GM12878 (cell line): Measurements from ENCODE around the gene ARL3. TPM values are rescaled to one million over a fixed set of nuclear protein-coding genes. Genes with fewer than 3 reads are reported as not detected.

Source experiments
- EP300 ChIP-seq, 2 experiments: fragments of 150-350 bp in 1 of 2; IDR thresholded peaks; 2 replicates each; pipeline ENCODE4 v1.6.1; 2011 to 2012; ENCODE audit warnings: low read depth in 2 of 2, low read length in 2 of 2, borderline replicate concordance in 1 of 2, improper control_type of control experiment in 1 of 2, inconsistent platforms in 1 of 2; ENCODE audit not compliant: control insufficient read depth in 1 of 2
- GATAD2B ChIP-seq: fragments of 450-650 bp; conservative IDR thresholded peaks from 2 replicates; pipeline ENCODE4 v1.6.1; 2017; ENCODE audit warnings: low read depth, mild to moderate bottlenecking, moderate library complexity
- HCFC1 ChIP-seq: fragments of 150-350 bp; IDR thresholded peaks from 2 replicates; pipeline ENCODE4 v1.6.1; 2014; ENCODE audit warnings: low read length
- HDGF ChIP-seq: fragments of 450-650 bp; IDR thresholded peaks from 2 replicates; pipeline ENCODE4 v1.6.1; 2016; ENCODE audit warnings: antibody characterized with exemption
- MTA2 ChIP-seq: fragments of 450-650 bp; IDR thresholded peaks from 2 replicates; pipeline ENCODE4 v1.6.1; 2016; ENCODE audit warnings: low read depth, mild to moderate bottlenecking, moderate library complexity
- MXI1 ChIP-seq: fragments of 150-350 bp; IDR thresholded peaks from 2 replicates; pipeline ENCODE4 v1.6.1; 2011; ENCODE audit warnings: low read depth, mild to moderate bottlenecking, inconsistent platforms, low read length, improper control_type of control experiment
- MYC ChIP-seq: IDR thresholded peaks from 2 replicates; pipeline ENCODE4 v1.6.1; 2011; ENCODE audit warnings: mild to moderate bottlenecking, low read length, moderate library complexity, inconsistent platforms; ENCODE audit not compliant: insufficient read depth, insufficient replicate concordance, insufficient read length, severe bottlenecking
- RAD51 ChIP-seq: fragments of 450-650 bp; IDR thresholded peaks from 2 replicates; pipeline ENCODE4 v1.6.1; 2016; ENCODE audit warnings: moderate library complexity, mild to moderate bottlenecking, inconsistent platforms
- TCF3 ChIP-seq: IDR thresholded peaks from 2 replicates; pipeline ENCODE4 v1.6.1; 2012; ENCODE audit warnings: low read depth, mild to moderate bottlenecking, low read length, borderline replicate concordance; ENCODE audit not compliant: insufficient read depth
- ZBED1 ChIP-seq: IDR thresholded peaks from 2 replicates; pipeline ENCODE4 v1.6.1; 2016; ENCODE audit warnings: borderline replicate concordance
- ZNF274 ChIP-seq: IDR thresholded peaks from one replicate; pipeline ENCODE4 v1.8.0; 2011; ENCODE audit not compliant: insufficient read length, insufficient read depth
- polyA plus RNA-seq, 11 experiments: library from polyadenylated mRNA; depleted of rRNA in 4 of 11; unstranded in 6 of 11; stranded (reverse) in 5 of 11; fragments of >200 nt; fragmentation: Nextera tagmentation in 4 of 11; fragmentation: Illumina TruSeq in 1 of 11; extraction: Ambion mirVana in 4 of 11; extraction: Trizol in 1 of 11; gene quantifications; 1 replicate in 1 of 11; 2 replicates in 10 of 11; pipeline versions ENCODE4 v1.2.1 to v1.2.3, GENCODE V29; 2011 to 2016; ENCODE audit warnings: inconsistent platforms in 2 of 11, missing spikeins in 2 of 11, low read depth in 1 of 11
- total RNA-seq, 4 experiments: library from RNA; depleted of rRNA in 3 of 4; stranded (reverse); fragments of >200 nt in 3 of 4; fragmentation: Illumina TruSeq in 1 of 4; extraction: Trizol in 1 of 4; gene quantifications; 2 replicates each; pipeline versions ENCODE4 v1.2.1 to v1.2.3, GENCODE V29; 2013 to 2021
- TF ChIP-seq, protein P1 (sequence below): fragments of 450-650 bp; IDR thresholded peaks from 2 replicates; pipeline ENCODE4 v1.6.1; 2016; ENCODE audit warnings: mild to moderate bottlenecking, moderate library complexity, borderline replicate concordance
- TF ChIP-seq, protein P2 (sequence below): IDR thresholded peaks from 2 replicates; pipeline ENCODE4 v1.6.1; 2011; ENCODE audit warnings: borderline replicate concordance, low read depth, mild to moderate bottlenecking, moderate library complexity, mixed read lengths, low read length; ENCODE audit not compliant: insufficient read depth; ENCODE audit errors: extremely low read length
- TF ChIP-seq, protein P3 (sequence below): IDR thresholded peaks from 2 replicates; pipeline ENCODE4 v1.6.1; 2011; ENCODE audit warnings: borderline replicate concordance, low read depth, mild to moderate bottlenecking, moderate library complexity, low read length; ENCODE audit not compliant: insufficient read depth, poor library complexity, severe bottlenecking
- TF ChIP-seq, protein P4 (sequence below): fragments of 450-650 bp; IDR thresholded peaks from 2 replicates; pipeline ENCODE4 v1.6.1; 2017; ENCODE audit warnings: borderline replicate concordance
- TF ChIP-seq, protein P5 (sequence below): fragments of 450-650 bp; formaldehyde crosslinking; IDR thresholded peaks from 2 replicates; pipeline ENCODE4 v1.4.0; 2020; ENCODE audit warnings: mild to moderate bottlenecking, moderate library complexity

The ARL3 gene
- total and polyA plus RNA-seq, 10 of the 15 experiments (the other 5 are each of a cell fraction or from before 2014, with no cell fraction given) = 4.9 to 26.1 (median 11.0) TPM

DNA sequence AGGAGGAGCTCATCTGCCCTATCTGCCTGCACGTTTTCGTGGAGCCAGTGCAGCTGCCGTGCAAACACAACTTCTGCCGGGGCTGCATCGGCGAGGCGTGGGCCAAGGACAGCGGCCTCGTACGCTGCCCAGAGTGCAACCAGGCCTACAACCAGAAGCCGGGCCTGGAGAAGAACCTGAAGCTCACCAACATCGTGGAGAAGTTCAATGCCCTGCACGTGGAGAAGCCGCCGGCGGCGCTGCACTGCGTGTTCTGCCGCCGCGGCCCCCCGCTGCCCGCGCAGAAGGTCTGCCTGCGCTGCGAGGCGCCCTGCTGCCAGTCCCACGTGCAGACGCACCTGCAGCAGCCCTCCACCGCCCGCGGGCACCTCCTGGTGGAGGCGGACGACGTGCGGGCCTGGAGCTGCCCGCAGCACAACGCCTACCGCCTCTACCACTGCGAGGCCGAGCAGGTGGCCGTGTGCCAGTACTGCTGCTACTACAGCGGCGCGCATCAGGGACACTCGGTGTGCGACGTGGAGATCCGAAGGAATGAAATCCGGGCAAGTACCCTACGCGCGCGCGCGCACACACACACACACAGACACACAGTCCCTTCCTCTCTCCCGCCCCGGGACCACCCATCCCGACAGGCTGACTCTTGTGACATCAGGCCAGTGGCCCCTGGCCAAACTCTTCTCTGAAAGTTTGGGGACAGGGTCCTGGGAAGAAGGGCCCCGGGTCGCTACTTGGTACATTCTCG is 69.4 kb downstream of the ARL3 start (continued):
- TF ChIP-seq, protein P1, sequence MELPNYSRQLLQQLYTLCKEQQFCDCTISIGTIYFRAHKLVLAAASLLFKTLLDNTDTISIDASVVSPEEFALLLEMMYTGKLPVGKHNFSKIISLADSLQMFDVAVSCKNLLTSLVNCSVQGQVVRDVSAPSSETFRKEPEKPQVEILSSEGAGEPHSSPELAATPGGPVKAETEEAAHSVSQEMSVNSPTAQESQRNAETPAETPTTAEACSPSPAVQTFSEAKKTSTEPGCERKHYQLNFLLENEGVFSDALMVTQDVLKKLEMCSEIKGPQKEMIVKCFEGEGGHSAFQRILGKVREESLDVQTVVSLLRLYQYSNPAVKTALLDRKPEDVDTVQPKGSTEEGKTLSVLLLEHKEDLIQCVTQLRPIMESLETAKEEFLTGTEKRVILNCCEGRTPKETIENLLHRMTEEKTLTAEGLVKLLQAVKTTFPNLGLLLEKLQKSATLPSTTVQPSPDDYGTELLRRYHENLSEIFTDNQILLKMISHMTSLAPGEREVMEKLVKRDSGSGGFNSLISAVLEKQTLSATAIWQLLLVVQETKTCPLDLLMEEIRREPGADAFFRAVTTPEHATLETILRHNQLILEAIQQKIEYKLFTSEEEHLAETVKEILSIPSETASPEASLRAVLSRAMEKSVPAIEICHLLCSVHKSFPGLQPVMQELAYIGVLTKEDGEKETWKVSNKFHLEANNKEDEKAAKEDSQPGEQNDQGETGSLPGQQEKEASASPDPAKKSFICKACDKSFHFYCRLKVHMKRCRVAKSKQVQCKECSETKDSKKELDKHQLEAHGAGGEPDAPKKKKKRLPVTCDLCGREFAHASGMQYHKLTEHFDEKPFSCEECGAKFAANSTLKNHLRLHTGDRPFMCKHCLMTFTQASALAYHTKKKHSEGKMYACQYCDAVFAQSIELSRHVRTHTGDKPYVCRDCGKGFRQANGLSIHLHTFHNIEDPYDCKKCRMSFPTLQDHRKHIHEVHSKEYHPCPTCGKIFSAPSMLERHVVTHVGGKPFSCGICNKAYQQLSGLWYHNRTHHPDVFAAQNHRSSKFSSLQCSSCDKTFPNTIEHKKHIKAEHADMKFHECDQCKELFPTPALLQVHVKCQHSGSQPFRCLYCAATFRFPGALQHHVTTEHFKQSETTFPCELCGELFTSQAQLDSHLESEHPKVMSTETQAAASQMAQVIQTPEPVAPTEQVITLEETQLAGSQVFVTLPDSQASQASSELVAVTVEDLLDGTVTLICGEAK = no peak
- TF ChIP-seq TCF3 = peak; percentile 92
- no peak for TF ChIP-seq RAD51
- peak; percentile 13; the same call in 1 of the 2 replicates for TF ChIP-seq HCFC1
- TF ChIP-seq EP300 (IDR thresholded peaks at IDR 0.05; ENCODE audit: borderline replicate concordance in 1 of 2, control insufficient read depth in 1 of 2, low read depth in 2 of 2, low read length in 2 of 2) = 0 out of 4 replicates have a peak, but pooled peaks have one; percentile 15 to 21
- TF ChIP-seq, protein P2, sequence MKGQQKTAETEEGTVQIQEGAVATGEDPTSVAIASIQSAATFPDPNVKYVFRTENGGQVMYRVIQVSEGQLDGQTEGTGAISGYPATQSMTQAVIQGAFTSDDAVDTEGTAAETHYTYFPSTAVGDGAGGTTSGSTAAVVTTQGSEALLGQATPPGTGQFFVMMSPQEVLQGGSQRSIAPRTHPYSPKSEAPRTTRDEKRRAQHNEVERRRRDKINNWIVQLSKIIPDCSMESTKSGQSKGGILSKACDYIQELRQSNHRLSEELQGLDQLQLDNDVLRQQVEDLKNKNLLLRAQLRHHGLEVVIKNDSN = peak; percentile 48
- TF ChIP-seq HDGF = peak; percentile 54
- TF ChIP-seq MTA2 = peak; percentile 28; the same call in 1 of the 2 replicates
- peak; percentile 87 for TF ChIP-seq MXI1
- TF ChIP-seq, protein P3, sequence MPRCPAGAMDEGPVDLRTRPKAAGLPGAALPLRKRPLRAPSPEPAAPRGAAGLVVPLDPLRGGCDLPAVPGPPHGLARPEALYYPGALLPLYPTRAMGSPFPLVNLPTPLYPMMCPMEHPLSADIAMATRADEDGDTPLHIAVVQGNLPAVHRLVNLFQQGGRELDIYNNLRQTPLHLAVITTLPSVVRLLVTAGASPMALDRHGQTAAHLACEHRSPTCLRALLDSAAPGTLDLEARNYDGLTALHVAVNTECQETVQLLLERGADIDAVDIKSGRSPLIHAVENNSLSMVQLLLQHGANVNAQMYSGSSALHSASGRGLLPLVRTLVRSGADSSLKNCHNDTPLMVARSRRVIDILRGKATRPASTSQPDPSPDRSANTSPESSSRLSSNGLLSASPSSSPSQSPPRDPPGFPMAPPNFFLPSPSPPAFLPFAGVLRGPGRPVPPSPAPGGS = peak; percentile 26
- no peak for TF ChIP-seq ZNF274
- TF ChIP-seq GATAD2B = no peak
- TF ChIP-seq ZBED1 = no peak
- TF ChIP-seq, protein P4, sequence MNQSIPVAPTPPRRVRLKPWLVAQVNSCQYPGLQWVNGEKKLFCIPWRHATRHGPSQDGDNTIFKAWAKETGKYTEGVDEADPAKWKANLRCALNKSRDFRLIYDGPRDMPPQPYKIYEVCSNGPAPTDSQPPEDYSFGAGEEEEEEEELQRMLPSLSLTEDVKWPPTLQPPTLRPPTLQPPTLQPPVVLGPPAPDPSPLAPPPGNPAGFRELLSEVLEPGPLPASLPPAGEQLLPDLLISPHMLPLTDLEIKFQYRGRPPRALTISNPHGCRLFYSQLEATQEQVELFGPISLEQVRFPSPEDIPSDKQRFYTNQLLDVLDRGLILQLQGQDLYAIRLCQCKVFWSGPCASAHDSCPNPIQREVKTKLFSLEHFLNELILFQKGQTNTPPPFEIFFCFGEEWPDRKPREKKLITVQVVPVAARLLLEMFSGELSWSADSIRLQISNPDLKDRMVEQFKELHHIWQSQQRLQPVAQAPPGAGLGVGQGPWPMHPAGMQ = no peak
- TF ChIP-seq, protein P5, sequence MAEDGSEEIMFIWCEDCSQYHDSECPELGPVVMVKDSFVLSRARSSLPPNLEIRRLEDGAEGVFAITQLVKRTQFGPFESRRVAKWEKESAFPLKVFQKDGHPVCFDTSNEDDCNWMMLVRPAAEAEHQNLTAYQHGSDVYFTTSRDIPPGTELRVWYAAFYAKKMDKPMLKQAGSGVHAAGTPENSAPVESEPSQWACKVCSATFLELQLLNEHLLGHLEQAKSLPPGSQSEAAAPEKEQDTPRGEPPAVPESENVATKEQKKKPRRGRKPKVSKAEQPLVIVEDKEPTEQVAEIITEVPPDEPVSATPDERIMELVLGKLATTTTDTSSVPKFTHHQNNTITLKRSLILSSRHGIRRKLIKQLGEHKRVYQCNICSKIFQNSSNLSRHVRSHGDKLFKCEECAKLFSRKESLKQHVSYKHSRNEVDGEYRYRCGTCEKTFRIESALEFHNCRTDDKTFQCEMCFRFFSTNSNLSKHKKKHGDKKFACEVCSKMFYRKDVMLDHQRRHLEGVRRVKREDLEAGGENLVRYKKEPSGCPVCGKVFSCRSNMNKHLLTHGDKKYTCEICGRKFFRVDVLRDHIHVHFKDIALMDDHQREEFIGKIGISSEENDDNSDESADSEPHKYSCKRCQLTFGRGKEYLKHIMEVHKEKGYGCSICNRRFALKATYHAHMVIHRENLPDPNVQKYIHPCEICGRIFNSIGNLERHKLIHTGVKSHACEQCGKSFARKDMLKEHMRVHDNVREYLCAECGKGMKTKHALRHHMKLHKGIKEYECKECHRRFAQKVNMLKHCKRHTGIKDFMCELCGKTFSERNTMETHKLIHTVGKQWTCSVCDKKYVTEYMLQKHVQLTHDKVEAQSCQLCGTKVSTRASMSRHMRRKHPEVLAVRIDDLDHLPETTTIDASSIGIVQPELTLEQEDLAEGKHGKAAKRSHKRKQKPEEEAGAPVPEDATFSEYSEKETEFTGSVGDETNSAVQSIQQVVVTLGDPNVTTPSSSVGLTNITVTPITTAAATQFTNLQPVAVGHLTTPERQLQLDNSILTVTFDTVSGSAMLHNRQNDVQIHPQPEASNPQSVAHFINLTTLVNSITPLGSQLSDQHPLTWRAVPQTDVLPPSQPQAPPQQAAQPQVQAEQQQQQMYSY (CRISPR knock-in tag) = no peak
- peak; percentile 89 for TF ChIP-seq MYC
